Adipocyte (in vitro differentiated cells): ENCODE data around the gene SSC4D.
"Not testable (repeated sequence)": the region's sequence is repeated elsewhere in the genome, so short reads cannot be mapped to it uniquely, and the experiment has no call there.

Experiments used
- DNase-seq: peaks from one replicate; pipeline ENCODE4 v3.0.0-alpha.2; 2015; ENCODE audit warnings: low read depth
- H3K27me3 ChIP-seq: replicated peaks from 2 replicates; pipeline ENCODE4 v1.7.0; 2013; ENCODE audit warnings: mild to moderate bottlenecking, low read length, moderate library complexity; ENCODE audit not compliant: control insufficient read depth, insufficient read depth
- H3K36me3 ChIP-seq: 2 replicates; pipeline ENCODE4 v1.7.0; 2013; ENCODE audit warnings: low read length, mild to moderate bottlenecking, moderate library complexity; ENCODE audit not compliant: control insufficient read depth, insufficient read depth, severe bottlenecking
- H3K4me1 ChIP-seq: 2 replicates; pipeline ENCODE4 v1.7.0; 2013; ENCODE audit warnings: mild to moderate bottlenecking, low read length, moderate library complexity; ENCODE audit not compliant: control insufficient read depth, insufficient read depth
- H3K4me3 ChIP-seq: 2 replicates; pipeline ENCODE4 v1.7.0; 2013; ENCODE audit warnings: mild to moderate bottlenecking, low read length, moderate library complexity
- H3K9ac ChIP-seq: 2 replicates; pipeline ENCODE4 v1.7.0; 2013; ENCODE audit warnings: mild to moderate bottlenecking, low read length, moderate library complexity
- H3K9me3 ChIP-seq: 2 replicates; pipeline ENCODE4 v1.7.0; 2013; ENCODE audit warnings: mild to moderate bottlenecking, low read length, moderate library complexity; ENCODE audit not compliant: control insufficient read depth

Gene SSC4D

DNA sequence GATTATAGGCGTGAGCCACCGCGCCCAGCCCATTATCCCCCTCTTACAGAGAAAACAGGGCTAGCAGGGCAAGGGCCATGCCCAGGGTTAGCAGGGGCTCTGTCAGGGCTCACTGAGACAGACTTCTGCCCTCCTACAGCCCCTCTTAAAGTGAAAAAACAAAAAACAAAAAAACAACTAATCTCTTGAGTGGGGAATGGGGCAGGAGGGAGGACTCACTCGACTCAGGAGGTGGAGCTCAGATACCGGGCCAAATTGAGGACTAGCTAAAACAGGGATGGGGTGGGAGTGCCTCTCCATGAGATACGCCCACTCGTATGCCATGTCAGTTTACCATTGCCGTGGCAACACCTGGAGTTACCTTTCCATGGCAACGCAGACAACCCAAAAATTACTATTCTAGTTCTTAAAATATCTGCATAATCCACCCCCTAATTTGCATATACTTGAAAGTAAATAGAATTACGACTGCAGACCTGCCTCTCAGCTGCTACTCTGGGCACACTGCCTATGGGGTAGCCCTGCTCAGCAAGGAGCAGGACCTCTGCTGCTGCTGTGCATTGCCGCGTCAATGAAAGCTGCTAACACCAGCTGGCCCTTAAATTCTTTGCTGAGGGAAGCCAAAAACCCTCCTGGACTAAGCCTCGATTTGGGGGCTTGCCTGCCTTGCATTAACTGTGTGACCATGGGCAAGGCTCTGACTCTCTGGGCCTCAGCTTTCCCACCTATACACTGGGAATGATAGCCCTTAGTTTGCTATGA lies 13.4 kb downstream of the SSC4D start:
- Histone ChIP-seq H3K27me3 (no peaks in the 10 kb centered on the region), H3K36me3 (no peaks in the 10 kb centered on the region), H3K9ac (no peak overlapping the region), H3K9me3 (no peaks in the 10 kb centered on the region), H3K4me1 (peaks cover 30% of the 10 kb centered on the region), H3K4me3 (no peak overlapping the region)
- DNase-seq: no peak

DNA sequence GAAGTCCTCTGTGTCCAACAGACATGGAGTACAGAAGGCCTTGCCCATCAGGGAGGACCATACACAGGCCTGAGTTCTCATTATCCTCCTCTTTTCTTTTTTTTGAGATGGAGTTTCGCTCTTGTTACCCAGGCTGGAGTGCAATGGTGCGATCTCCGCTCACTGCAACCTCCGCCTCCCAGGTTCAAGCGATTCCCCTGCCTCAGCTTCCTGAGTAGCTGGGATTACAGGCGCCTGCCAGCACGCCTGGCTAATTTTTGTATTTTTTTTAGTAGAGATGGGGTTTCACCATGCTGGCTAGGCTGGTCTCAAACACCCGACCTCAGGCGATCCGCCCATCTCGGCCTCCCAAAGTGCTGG lies 13.9 kb downstream of the SSC4D start:
- not testable (repeated sequence) for H3K9ac ChIP-seq, H3K4me3 ChIP-seq, DNase-seq, H3K36me3 ChIP-seq, H3K9me3 ChIP-seq, H3K27me3 ChIP-seq
- H3K4me1 ChIP-seq: peaks cover 30% of the 10 kb centered on the region

DNA sequence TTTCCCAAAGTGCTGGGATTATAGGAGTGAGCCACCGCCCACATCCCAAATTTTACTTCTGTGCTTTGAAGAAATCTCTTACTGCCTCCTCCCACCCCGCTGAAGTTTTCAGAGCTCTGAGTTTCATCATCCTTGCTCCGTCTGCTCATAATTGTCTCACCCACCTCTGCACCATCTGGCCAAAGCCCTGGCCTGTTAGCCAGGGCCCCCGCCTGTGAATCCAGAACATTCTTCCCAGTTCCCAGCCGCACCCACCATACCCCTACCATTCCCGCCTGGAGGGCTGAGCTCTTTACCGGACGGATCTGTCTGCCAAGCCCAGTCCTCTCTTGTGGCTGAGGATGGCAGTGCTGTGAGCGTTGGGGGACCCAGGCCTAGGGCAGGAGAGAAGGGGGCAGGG lies 14.5 kb downstream of the SSC4D start:
- Histone ChIP-seq H3K9me3 (no peaks in the 10 kb centered on the region), H3K4me3 (no peak overlapping the region), H3K27me3 (no peaks in the 10 kb centered on the region), H3K9ac (no peak overlapping the region), H3K4me1 (peaks cover 30% of the 10 kb centered on the region), H3K36me3 (no peaks in the 10 kb centered on the region)
- DNase-seq: peak; percentile 9

DNA sequence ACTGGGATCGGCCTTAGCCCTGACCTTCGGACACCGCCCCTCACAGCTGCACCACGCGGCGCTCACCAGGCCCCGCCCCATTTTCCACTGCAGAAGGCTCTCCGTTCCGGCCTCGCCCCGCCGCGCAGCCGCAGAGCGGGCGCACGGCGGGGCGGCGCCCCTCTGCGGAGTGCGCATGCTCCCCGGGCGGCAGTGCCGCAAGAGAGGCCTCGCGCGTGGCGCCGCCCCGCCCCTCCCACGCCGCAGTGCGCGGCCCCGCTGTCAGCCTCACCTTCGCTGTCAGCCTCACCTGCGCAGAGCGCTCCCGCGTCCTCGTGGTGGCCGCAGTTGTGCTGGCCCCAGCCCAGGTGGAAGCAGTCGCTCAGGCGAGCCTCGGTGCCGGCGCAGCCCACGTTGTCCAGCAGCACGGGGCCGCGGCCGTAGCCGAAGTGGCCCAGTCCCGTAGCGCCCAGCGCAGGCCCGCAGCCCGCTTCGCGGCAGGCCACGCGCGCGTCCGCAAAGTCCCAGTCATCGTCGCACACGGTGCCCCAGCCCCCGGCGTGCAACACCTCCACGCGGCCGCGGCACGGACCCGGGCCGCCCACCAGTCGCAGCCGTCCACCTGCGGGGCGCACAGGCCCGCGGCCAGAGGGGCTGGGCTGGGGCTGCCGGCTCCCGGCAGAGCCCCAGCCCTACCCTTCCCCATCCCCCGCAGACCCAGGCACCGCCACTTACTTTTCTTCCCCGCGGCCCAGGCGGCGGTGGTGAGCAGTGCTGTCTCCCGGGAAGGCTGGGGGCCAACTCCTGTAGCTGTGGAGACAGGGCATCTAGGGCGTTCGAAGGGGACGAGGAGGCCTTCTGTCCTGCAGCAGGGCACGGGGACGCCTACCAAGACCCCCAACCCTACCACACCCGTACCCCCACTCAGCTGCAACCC lies 16.1 kb downstream of the SSC4D start:
- Histone ChIP-seq H3K9ac (peak overlapping the region; percentile 91), H3K27me3 (no peaks in the 10 kb centered on the region), H3K36me3 (no peaks in the 10 kb centered on the region), H3K4me1 (peaks cover 40% of the 10 kb centered on the region), H3K4me3 (peak overlapping the region; percentile 84), H3K9me3 (no peaks in the 10 kb centered on the region)
- peak; percentile 96 for DNase-seq

DNA sequence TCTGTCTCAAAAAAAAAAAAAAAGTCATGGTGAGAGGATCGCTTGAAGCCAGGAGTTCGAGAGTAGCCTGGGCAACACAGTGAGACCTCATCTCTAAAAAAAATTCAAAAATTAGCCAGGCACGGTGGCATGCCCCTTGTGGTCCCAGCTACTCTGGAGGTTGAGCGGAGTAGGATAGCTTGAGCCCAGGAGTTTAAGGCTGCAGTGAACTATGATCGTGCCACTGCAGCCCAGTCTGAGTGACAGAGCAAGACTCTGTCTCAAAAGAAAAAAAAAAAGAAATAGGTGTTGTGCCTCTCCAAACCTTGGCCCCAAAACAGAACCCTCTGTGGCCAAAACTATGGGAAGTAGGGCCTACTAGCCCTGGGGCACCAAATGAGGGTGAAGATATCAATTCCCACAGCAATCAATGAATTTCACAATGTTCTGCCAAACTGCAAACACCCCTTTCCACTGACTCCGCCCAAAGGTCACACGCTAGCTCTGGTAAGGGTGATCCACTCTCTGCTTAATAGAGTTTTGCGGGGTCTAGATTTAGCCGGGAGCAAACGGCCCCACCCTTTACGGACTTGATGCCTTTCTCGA lies 16.9 kb downstream of the SSC4D start:
- Histone ChIP-seq H3K27me3 (no peaks in the 10 kb centered on the region), H3K9me3 (no peaks in the 10 kb centered on the region), H3K36me3 (no peaks in the 10 kb centered on the region), H3K9ac (peak overlapping the region; percentile 80), H3K4me1 (peaks cover 36% of the 10 kb centered on the region), H3K4me3 (peak overlapping the region; percentile 84)
- no peak for DNase-seq

DNA sequence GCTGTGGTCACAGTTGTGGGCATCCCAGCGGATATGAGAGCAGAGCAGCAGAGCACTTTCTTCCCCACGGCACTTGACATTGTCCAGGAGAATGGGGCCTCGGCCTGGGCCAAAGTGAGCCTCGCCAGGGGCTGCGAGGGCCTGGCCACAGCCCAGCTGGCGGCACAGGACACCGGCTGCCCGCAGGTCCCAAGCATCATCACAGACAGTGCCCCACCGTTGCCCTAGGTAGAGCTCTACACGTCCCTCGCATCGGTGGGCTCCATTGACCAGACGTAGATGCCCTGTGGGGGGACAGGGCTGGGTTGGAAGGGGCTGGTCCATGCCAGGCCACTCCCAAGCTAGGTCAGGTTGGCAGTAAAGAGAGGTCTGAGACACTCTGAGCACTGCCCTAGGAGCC lies 19.4 kb downstream of the SSC4D start:
- DNase-seq: no peak

DNA sequence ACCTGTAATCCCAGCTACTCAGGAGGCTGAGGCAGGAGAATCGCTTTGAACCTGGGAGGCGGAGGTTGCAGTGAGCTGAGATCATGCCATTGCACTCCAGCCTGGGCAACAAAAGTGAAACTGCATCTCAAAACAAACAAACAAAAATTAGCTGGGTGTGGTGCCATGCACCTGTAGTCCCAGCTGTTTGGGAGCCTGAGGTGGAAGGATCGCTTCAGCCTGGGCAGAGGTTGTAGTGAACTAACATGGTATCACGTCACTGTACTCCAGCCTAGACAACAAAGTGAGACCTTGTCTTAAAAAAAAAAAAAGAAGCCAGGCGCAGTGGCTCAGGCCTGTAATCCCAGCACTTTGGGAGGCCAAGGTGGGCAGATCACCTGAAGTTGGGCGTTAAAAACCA lies 21.7 kb downstream of the SSC4D start:
- not testable (repeated sequence) for H3K9me3 ChIP-seq, H3K9ac ChIP-seq, DNase-seq, H3K27me3 ChIP-seq, H3K4me3 ChIP-seq, H3K36me3 ChIP-seq
- peaks cover 19% of the 10 kb centered on the region for H3K4me1 ChIP-seq

More for the DNA sequence above, 19.4 kb downstream of the SSC4D start:
- no peak overlapping the region for H3K4me3 ChIP-seq
- H3K9ac ChIP-seq: no peak overlapping the region
- H3K9me3 ChIP-seq: no peaks in the 10 kb centered on the region
- peaks cover 30% of the 10 kb centered on the region for H3K4me1 ChIP-seq
- no peaks in the 10 kb centered on the region for H3K36me3 ChIP-seq
- no peaks in the 10 kb centered on the region for H3K27me3 ChIP-seq

DNA sequence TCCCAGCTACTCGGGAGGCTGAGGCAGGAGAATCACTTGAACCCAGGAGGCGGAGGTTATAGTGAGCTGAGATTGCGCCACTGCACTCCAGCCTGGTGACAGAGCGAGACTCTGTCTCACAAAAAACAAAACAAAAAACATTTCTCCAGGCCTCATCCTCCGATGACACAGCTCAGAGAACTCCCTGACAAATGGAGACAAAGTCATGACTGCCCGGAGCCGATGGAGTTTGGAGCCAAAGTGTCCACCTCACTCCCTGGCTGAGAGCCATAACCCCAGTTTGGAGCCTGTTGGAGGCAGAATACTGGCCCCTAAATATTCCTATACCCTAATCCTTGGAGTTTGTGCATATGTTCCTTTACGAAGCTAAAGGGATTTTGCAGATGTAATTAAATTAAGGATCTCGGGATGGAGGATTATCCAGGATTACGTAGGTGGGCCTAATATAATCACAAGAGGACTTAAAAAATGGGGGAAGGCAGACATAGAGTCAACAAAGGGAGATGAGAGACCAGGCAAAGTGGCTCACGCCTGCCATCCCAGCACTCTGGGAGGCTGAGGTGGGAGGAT lies 22.7 kb downstream of the SSC4D start:
- no peak for DNase-seq
- Histone ChIP-seq H3K4me1 (peaks cover 15% of the 10 kb centered on the region), H3K9me3 (no peaks in the 10 kb centered on the region), H3K9ac (peak overlapping the region; percentile 43), H3K36me3 (no peaks in the 10 kb centered on the region), H3K4me3 (no peak overlapping the region), H3K27me3 (no peaks in the 10 kb centered on the region)

DNA sequence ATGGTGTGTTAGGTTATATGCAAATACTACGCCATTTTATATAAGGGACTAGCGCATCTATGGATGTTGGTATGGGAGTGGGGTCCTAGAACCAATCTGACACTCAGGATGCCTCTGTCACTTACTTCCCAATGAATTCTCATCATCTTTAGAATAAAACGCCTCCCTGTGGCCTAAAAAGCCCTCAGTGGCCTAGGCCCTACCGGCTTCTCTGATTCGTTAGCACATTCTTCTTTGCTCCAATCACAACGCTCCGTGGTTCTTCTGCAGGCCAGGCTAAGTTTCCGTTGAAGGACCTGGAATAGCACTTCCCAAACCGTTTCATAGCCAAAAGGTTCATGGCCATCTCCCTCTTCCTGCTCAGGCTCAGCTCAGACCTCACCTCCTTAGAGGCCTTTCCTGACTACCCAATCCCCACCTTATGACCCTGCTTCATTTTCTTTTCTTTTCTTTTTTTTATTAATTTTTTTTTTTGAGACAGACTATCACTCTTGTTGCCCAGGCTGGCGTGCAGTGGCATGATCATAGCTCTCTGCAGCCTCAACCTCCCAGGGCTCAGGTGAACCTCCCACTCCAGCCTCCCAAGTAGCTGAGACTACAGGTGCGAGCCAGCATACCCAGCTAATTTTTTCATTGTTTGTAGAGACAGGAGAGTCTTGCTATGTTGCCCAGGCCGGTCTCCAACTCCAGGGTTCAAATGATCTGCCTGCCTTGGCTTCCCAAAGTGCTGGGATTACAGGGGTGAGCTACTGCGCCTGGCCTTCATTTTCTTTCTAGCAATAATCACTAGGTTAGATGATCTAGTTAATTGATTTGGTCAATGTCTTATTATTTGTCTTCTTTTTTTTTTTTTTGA lies 26.2 kb downstream of the SSC4D start:
- H3K27me3 ChIP-seq: no peaks in the 10 kb centered on the region
- no peaks in the 10 kb centered on the region for H3K9me3 ChIP-seq
- no peaks in the 10 kb centered on the region for H3K36me3 ChIP-seq
- H3K9ac ChIP-seq: no peak overlapping the region
- no peak overlapping the region for H3K4me3 ChIP-seq
- DNase-seq: no peak
- H3K4me1 ChIP-seq: peaks cover 15% of the 10 kb centered on the region

DNA sequence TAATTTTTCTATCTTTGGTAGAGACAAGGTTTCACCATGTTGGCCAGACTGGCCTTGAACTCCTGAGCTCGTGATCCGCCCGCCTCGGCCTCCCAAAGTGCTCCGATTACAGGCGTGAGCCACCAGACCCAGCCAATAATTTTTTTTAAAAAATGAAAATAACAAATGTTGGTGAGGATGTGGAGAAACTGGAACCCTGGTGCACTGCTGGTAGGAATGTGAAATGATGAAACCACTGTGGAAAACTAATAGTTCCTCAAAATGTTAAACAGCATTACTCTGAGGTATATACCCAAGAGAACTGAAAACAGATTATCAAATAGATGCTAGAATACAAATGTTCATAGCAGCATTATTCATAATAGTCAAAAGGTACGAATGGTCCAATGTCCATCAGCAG lies 27.7 kb downstream of the SSC4D start:
- H3K9ac ChIP-seq: no peak overlapping the region
- no peaks in the 10 kb centered on the region for H3K27me3 ChIP-seq
- H3K9me3 ChIP-seq: no peaks in the 10 kb centered on the region
- no peaks in the 10 kb centered on the region for H3K36me3 ChIP-seq
- no peak overlapping the region for H3K4me3 ChIP-seq
- H3K4me1 ChIP-seq: peaks cover 23% of the 10 kb centered on the region
- DNase-seq: no peak
